Hematopoietic multipotent progenitor cell treated with erythropoietin and hydrocortisone succinate and interleukin-3 and kit ligand, for 15 days (in vitro differentiated cells): ENCODE data around the gene C16orf92.

Experiments
- DNase-seq: peaks from one replicate; pipeline ENCODE4 v3.0.0-alpha.2; 2015; ENCODE audit warnings: low spot score

The C16orf92 gene, protein sequence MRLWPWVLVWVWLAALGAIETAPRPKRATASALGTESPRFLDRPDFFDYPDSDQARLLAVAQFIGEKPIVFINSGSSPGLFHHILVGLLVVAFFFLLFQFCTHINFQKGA

DNA sequence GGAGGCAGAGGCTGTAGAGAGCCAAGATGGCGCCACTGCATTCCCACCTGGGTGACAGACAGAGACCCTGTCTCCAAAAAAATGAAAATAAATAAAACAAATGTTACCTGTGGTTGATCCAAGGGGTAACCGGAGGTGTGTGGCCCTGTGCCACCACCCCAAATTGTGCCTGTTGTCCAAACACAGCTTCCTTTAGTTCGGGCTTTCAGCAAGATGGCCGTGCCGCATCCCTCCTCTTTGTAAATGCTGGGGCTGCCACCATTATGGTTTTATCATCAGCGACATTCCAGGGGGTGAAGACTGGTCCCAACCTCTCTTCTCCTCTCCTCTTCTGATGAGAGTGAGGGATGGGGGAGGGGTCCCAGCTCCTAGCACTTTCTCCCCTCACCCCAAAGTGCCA, at the start of gene C16orf92:
C16orf92 (plus strand) TSS at position 312 of the 400 bp plus-strand sequence. CDS start 143 bp downstream, outside the sequence.
- no peak for DNase-seq

DNA sequence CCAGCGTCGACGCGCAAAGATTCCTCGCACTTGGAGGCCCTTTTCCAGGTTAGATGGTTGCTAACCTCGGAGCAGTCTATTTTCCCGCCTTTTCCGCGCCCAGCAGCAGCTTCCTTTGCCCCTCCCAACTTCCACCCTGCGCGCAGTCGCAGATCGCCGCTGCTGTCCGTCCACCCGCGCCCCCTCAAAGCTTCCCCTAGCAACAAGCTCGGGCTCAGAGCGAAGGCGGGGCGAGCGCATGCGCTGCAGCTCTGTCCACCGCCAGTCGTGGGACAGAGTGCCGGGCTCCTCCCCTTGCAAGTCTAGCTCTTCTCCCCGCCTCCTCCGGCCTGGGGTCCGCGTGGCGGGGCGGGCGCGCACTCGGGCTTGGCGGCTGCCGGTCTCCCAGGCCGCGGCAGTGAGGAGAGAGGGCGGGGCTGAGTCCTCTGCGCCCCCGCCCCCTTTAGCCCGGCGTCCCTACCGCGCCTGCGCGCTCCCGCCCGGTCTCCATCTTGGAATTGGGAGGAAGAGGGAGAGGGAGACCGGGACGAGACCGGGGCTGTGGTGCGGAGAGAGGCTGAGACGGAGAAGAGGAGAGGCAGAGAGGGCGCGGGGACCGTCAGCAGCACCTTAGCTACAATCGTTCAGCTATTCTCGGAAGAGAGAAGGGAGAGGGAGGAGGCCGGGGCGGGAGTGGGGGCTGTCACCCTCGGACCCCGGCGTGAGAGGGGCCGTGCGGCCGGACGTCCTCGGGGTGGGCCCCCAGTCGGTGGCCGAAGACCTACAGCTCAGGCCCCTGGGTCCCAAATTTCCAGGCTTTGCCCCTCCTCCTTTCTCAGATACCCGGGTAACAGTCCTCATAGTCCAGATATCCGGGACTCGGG, 49.4 kb upstream of the C16orf92 start, which contains the start of gene TAOK2:
TAOK2 (plus strand) TSS at position 485 of the 863 bp plus-strand sequence. CDS start 3,905 bp downstream, outside the sequence.
- peak; percentile 90 for DNase-seq

DNA sequence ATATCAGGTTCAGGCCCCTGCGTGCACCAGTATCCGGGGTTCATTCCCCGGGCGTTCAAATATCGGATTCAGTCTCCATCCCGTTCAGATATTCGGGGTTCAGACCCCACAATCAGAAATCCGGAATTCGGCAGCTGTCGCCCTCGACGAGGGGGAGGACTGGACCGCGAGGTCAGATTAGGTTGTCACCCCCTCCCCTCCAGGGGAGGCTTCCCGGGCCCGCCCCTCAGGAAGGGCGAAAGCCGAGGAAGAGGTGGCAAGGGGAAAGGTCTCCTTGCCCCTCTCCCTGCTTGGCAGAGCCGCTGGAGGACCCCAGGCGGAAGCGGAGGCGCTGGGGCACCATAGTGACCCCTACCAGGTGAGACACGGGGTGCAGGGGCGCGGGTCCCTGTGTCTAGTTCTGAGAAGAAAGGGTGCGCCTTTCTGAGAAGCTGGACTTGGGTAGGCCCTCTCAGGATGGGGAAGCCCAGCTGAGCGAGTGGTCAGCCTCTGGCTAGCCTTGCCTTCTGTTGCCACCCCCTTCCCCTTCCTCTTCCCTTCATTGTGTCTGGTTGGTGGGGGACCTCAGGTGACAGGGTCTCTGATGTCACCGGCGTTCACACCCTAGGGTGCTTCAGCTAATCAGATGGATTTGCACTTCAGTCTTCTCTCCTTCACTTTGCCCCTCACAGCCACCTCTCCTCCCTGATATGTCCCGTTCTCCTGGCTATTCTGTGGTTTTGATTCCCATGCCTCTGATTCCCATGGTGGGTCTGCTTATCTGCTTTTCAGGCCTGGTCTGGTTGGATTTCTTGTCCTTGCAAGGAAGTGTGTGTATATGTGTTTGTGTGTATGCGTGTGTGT, 48.5 kb upstream of the C16orf92 start:
- DNase-seq: no peak

DNA sequence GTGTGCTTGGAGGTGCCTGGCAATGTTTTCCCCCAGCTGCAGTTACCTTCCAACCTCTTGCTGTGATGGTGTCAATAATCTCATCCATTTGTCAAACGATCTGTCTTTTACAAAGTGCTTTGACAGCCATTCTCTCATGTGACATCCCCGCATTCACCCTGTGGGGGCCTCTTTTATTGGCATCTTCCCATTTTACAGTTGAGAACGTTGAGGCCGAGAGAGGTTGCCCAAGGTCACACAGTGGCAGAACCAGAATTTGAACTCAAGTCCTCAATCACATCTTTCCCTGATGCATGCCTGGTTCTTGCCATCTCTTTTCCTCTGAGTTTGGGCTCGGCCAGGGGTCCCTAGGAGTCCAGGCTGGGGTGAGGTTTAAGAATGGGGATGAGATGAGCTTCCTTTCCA, 47.9 kb upstream of the C16orf92 start:
- DNase-seq: no peak

DNA sequence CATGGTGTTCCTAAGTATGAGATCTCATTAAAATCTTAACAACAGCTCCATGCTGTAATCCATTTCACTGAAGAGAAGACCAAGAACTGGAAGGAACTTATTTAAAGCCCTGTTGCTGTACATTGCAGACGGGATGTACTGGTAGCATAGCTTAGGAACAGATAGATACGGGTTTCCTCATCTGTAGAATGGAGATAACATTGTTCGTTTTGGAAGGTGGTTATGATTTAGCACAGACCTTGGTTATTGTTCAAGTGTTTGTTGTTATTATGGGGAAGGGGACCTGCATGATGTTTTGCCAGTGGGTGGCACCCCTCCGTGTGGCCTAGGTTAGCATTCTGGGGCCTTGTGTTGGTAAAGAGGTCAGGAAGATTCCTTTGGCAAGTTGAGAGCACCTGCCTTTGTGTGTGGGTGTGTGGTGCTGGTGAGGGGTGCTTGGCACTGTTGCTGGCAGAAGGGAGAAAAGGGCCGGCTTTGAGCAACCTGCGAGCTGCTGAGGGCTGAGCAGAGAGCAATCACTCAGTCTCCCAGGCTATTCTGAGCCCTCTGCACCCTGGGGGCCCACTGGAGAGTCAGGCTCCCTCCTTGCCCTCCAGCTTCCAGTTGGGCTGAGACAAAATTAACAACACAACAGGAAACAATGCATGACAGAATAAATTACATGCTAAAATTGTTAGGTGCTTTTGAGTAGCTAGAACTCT, 47.0 kb upstream of the C16orf92 start:
- no peak for DNase-seq

DNA sequence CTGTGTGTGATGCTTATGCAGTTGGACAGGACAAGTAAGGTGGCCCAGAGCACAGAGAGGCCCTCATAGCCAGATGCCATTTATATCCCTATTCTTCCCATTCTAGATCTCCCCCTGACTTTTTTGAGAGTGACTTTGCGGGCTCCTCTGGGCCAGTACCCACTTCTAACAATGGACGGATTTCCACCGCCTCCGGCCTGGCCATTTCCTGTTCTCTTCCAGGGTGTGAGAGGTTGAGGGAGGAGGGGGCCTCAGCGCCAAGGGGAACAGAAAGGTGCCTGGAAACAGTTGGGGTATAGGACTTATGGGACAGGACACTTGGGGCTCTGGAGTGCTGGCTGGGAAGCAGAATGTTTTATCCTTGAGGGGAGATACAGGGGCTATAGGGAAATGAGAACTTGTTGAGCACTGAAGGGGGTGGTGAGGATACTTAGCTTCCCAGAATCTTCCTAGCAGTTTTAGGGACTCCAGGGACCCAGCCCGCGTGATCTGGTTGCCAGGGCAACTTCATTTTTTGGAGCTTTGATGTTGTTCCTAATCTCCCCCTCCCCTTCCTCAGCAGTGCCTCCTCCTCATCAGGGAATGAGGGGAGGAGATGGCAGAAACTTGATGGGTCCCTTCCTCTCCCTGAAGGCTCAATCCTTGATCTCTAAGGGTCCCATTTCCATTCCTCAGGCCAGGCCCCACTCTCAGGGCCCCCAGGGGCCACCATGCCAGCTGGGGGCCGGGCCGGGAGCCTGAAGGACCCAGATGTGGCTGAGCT, 45.8 kb upstream of the C16orf92 start:
- no peak for DNase-seq

DNA sequence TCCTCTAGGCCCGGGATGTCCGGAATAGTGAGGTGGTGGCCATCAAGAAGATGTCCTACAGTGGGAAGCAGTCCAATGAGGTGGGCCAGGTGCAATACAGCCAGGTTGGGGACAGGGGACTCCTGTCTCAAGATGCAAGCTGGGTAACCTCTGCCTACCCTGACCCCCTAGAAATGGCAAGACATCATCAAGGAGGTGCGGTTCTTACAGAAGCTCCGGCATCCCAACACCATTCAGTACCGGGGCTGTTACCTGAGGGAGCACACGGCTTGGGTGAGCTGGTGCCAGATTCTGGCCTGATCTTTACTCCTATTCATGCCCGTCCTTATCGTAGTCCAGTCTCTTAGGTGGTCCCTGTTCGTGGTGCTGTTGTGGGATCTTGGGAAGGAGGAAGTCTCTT, 44.9 kb upstream of the C16orf92 start:
- no peak for DNase-seq

DNA sequence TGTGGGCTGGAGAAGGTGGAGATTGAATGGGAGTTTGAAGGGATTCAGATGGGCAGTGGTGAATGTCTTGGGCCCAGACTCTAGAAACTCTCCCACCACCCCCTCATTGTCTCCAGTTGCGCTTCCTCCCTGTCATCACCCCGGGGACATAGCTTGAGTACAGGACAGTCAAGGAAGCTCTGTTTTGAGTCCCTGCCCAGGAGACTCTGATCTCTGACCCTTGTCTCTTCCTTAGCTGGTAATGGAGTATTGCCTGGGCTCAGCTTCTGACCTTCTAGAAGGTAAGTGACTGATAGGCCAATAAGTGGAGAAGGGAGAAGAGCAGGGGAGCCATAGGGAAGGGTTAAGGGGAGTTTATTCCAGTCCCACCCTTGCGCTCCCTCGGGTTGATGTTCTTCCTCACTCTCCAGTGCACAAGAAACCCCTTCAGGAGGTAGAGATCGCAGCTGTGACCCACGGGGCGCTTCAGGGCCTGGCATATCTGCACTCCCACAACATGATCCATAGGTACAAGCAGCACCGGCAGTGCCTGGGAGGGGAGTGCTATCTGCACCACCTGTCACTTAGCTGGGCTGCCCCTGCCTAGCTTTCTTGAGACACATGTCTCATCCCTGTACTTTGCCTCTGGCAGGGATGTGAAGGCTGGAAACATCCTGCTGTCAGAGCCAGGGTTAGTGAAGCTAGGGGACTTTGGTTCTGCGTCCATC, 44.3 kb upstream of the C16orf92 start:
- DNase-seq: no peak

DNA sequence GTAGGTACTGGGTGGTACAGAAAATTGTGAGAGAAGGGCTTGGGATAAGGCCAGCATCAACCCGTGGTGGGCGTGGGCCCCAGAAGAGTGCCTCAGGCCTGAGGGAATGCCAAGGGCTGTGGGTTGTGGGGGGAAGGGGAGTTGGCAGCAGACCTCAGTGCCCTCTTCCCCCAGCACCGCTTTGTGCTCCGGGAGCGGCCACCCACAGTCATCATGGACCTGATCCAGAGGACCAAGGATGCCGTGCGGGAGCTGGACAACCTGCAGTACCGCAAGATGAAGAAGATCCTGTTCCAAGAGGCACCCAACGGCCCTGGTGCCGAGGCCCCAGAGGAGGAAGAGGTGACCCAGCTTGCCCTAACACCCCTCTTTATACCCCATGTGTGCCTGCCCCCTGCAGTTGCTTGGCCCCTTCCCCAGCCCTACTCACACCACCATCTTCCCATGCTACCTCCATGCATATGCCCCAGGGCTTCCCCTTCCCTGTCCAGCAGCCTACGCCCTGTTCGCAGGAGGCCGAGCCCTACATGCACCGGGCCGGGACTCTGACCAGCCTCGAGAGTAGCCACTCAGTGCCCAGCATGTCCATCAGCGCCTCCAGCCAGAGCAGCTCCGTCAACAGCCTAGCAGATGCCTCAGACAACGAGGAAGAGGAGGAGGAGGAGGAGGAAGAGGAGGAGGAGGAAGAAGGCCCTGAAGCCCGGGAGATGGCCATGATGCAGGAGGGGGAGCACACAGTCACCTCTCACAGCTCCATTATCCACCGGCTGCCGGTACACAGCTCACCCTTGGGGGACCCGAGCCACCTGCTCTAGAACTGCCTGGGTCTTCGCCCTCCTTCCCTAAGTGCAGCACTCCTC, 40.2 kb upstream of the C16orf92 start:
- DNase-seq: no peak

DNA sequence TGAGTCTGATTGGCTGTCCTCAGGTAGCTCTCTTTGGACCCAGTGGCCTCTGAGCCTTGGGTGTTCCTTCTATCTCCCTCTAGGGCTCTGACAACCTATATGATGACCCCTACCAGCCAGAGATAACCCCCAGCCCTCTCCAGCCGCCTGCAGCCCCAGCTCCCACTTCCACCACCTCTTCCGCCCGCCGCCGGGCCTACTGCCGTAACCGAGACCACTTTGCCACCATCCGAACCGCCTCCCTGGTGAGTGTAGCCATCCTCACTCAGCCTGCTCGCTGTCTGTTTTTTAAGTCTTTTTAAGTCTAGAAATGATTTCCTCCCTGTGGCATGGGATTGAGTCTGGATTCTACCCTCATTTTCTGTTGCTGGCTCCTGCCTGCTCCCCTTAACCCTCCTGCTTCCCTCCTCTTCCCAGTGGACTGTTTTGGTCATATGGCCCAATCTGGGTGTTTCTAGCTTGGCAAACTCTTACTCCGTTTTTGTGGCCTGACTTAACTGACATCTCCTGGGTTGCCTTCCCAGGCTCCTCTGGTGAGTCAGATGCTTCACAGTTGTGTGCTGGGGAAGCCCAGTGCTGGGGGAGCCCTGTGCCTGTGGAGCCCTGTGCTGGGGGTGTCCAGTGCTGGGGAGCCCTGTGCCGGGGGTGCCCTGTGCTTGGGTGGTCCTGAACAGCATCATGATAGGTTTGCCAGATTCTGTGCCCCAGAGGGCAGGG, 39.4 kb upstream of the C16orf92 start:
- no peak for DNase-seq

DNA sequence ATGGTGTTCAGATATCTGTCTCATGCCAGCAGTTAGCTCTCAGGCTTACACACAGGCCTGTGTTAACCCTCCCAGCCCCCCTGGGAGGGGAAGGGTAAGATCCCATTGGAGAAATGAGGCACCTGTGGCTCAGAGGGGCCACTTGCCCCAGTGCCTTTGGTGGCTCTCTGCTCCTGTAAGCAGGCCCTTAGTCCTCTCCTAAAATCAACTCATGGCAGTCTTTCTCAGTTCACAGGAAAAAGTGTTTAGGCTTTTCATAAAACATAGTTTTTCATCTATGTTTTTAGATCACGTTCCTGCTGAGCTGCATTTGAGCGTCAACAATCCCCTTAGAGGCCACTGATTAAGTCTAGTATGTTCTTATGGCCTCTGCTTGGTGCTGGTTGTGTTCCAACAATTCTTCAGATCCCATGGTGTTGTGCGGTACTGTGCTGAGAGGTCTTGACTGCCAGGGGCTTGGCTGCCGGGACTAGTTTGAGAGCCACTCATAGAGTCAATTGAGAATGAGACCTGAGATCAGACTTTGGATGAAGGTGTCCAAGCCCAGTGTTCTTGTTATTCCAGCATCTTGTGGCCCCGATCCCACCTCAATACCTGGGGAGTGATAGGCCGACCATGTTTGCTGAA, 38.7 kb upstream of the C16orf92 start:
- DNase-seq: no peak

DNA sequence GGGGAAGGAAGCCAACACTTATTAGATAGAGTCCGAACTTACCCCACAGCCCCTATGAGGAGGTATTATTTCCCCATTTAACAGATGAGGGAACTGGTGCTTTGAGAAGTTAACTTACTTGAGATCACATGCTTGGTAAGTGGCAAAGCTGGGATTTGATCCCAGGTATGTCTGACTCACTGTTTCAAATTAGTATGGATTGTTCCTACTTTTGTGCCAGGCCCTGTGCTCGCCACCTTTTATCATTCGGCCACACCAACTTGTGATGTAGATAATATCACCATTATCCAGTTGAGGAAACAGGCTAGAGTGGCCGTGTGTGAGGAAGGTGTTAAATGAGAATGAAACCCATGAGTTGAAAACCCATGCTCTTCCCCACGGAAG, 38.2 kb upstream of the C16orf92 start:
- no peak for DNase-seq

DNA sequence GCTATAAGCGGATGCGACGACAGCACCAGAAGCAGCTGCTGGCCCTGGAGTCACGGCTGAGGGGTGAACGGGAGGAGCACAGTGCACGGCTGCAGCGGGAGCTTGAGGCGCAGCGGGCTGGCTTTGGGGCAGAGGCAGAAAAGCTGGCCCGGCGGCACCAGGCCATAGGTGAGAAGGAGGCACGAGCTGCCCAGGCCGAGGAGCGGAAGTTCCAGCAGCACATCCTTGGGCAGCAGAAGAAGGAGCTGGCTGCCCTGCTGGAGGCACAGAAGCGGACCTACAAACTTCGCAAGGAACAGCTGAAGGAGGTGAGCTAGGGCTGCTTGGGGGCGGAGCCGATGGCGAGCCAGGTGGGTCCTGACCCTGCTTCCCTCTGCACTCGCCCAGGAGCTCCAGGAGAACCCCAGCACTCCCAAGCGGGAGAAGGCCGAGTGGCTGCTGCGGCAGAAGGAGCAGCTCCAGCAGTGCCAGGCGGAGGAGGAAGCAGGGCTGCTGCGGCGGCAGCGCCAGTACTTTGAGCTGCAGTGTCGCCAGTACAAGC, 37.7 kb upstream of the C16orf92 start:
- no peak for DNase-seq

DNA sequence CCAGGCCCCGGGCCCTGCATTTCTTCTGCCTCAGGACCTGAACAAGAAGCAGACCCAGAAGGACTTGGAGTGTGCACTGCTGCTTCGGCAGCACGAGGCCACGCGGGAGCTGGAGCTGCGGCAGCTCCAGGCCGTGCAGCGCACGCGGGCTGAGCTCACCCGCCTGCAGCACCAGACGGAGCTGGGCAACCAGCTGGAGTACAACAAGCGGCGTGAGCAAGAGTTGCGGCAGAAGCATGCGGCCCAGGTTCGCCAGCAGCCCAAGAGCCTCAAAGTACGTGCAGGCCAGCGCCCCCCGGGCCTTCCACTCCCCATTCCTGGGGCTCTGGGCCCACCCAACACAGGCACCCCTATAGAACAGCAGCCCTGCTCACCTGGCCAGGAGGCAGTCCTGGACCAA, 36.8 kb upstream of the C16orf92 start:
- no peak for DNase-seq

DNA sequence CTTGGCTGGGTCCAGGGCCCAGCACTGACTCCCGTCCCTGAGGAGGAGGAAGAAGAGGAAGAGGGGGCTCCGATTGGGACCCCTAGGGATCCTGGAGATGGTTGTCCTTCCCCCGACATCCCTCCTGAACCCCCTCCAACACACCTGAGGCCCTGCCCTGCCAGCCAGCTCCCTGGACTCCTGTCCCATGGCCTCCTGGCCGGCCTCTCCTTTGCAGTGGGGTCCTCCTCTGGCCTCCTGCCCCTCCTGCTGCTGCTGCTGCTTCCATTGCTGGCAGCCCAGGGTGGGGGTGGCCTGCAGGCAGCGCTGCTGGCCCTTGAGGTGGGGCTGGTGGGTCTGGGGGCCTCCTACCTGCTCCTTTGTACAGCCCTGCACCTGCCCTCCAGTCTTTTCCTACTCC, 36.1 kb upstream of the C16orf92 start:
- no peak for DNase-seq

DNA sequence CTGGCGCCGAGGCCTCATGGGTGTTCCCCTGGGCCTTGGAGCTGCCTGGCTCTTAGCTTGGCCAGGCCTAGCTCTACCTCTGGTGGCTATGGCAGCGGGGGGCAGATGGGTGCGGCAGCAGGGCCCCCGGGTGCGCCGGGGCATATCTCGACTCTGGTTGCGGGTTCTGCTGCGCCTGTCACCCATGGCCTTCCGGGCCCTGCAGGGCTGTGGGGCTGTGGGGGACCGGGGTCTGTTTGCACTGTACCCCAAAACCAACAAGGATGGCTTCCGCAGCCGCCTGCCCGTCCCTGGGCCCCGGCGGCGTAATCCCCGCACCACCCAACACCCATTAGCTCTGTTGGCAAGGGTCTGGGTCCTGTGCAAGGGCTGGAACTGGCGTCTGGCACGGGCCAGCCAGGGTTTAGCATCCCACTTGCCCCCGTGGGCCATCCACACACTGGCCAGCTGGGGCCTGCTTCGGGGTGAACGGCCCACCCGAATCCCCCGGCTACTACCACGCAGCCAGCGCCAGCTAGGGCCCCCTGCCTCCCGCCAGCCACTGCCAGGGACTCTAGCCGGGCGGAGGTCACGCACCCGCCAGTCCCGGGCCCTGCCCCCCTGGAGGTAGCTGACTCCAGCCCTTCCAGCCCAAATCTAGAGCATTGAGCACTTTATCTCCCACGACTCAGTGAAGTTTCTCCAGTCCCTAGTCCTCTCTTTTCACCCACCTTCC, 35.5 kb upstream of the C16orf92 start:
- DNase-seq: no peak

DNA sequence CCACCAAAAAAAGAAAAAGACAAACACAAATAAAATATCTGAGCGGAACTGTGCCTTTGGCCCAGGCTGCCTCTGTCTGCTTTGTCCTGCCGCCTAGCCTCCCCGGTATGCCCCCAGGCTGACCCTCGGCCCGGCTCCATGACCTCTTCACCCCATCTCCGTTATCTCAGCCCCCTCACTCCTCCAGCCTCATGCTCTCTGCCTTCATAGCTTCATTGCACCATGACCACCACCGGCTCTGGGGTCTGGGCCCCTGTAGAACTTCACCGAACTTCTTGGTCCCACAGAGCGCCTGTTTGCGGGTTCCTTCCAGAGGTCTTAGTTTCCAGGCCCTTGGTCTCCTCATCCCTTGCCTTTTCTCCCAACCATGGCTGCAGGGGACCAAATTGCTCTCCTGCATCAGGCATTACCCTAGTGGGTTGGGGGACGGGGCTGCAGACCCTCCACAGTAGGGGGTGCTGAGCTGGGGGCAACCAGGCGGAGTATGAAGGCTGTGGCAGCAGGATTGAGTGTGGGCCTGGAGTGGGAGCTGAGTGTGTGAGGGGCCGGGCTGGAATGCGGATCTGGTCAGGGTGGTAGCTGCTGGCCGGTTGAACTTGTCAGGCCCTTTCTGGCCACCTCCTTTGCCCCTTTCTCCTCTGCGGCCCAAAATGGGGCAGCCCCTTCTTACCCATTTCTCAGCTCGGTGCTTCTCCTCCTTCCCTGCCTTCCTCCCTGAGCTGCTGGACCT, 34.5 kb upstream of the C16orf92 start:
- DNase-seq: no peak
